Osteocyte (in vitro differentiated cells): ENCODE data around the gene LZTFL1. TPM values are rescaled to one million over a fixed set of nuclear protein-coding genes. Genes with fewer than 3 reads are reported as not detected.
"Not testable (repeated sequence)": the region's sequence is repeated elsewhere in the genome, so short reads cannot be mapped to it uniquely, and the experiment has no call there.

Experiments used
- DNase-seq: peaks from one replicate; pipeline ENCODE4 v3.0.0; 2021; ENCODE audit warnings: mixed read lengths; ENCODE audit not compliant: unreplicated experiment; ENCODE audit errors: extremely low spot score
- H3K27ac Mint-ChIP-seq: one replicate; pipeline ENCODE4 v1.8.0; 2021; ENCODE audit warnings: mild to moderate bottlenecking, mixed read lengths; ENCODE audit not compliant: unreplicated experiment
- H3K27me3 Mint-ChIP-seq: one replicate; pipeline ENCODE4 v1.8.0; 2021; ENCODE audit warnings: mixed read lengths; ENCODE audit not compliant: unreplicated experiment
- H3K36me3 Mint-ChIP-seq: one replicate; pipeline ENCODE4 v1.8.0; 2021; ENCODE audit warnings: mixed read lengths; ENCODE audit not compliant: unreplicated experiment
- H3K4me1 Mint-ChIP-seq: one replicate; pipeline ENCODE4 v1.8.0; 2021; ENCODE audit warnings: mixed read lengths; ENCODE audit not compliant: unreplicated experiment
- H3K4me3 Mint-ChIP-seq: one replicate; pipeline ENCODE4 v1.8.0; 2021; ENCODE audit warnings: mild to moderate bottlenecking, moderate library complexity, mixed read lengths; ENCODE audit not compliant: unreplicated experiment
- H3K9me3 Mint-ChIP-seq: one replicate; pipeline ENCODE4 v1.8.0; 2021; ENCODE audit warnings: mixed read lengths; ENCODE audit not compliant: unreplicated experiment
- CTCF ChIP-seq: fragments of 200-600 bp; sonication (generic); IDR thresholded peaks from 2 replicates; pipeline ENCODE4 v1.5.0; 2021; ENCODE audit warnings: antibody characterized with exemption, mild to moderate bottlenecking, moderate library complexity
- total RNA-seq: library from RNA; stranded (reverse); gene quantifications from 2 replicates; pipeline ENCODE4 v1.2.1, GENCODE V29; 2021

LZTFL1 gene
- total RNA-seq, 1 donor from 2014 or later = 20.2 TPM

DNA sequence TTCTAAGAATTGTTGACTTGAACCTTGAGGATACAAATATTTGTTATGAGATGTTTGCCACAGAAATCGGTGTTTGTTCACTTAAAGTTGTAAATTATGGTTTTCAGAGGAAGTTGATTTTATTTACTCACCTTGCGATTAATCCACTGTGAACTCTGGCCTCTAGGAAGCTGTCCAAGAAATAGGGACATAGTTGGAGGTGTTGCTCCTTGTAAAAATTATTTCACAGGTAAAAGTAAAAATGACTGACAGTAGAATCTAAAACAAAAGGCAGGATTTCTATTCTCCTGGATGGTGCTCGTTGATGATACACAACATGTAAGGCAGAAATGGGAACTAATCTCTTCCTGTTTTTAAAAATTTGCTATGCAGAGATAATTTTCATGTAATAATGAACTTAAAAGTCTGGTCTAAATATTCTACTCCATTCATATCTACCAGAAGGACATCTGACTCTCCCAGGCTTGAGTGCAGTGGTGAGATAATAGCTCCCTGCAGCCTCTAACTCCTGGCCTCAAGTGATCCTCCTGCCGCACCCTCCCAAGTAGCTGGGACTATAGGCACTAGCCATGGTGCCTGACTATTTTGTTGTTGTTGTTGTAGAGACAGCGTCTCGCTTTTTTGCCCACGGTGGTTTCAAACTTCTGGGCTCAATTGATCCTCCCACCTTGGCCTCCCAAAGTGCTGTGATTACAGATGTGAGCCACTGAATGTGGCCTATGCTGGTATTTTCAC lies 17.1 kb upstream of the LZTFL1 start:
- Mint-ChIP-seq H3K27me3 (peaks cover 68% of the 10 kb centered on the region), H3K4me1 (no peaks in the 10 kb centered on the region)

GRCh38 chr3:45857024-45857423 lies 15.1 kb upstream of the LZTFL1 start:
- H3K36me3 Mint-ChIP-seq, DNase-seq, H3K4me3 Mint-ChIP-seq, H3K27ac Mint-ChIP-seq, H3K4me1 Mint-ChIP-seq: not testable (repeated sequence)
- Mint-ChIP-seq H3K9me3 (peaks cover 12% of the 10 kb centered on the region), H3K27me3 (peaks cover 66% of the 10 kb centered on the region)

More for the DNA sequence above, 17.1 kb upstream of the LZTFL1 start:
- peaks cover 1% of the 10 kb centered on the region for H3K36me3 Mint-ChIP-seq
- no peak for DNase-seq
- peaks cover 19% of the 10 kb centered on the region for H3K9me3 Mint-ChIP-seq
- TF ChIP-seq CTCF = no peak
- H3K27ac Mint-ChIP-seq = no peak overlapping the region
- no peak overlapping the region for H3K4me3 Mint-ChIP-seq

GRCh38 chr3:45856323-45856722 lies 14.4 kb upstream of the LZTFL1 start:
- H3K9me3 Mint-ChIP-seq = peaks cover 12% of the 10 kb centered on the region
- not testable (repeated sequence) for H3K36me3 Mint-ChIP-seq, H3K4me1 Mint-ChIP-seq, H3K4me3 Mint-ChIP-seq, H3K27ac Mint-ChIP-seq, DNase-seq
- peaks cover 65% of the 10 kb centered on the region for H3K27me3 Mint-ChIP-seq

DNA sequence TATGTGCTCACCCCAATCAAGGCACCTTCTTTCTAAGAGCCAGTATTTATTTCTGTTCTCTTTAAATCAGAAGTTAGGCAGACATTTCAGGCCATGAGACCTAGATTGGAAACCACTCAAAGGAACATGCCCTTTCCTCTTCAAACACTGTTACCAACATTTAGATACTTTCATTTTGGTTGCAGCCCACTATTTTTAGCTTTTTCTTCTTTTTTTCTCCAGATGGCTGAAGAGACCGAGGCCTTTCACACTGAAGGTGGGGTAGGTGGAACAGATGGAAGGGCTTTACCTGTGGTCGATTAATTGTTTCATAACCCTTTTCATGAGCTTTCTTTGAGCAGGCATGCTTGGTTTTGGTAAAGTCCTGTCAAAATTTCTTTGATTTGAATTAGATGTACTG lies 10.9 kb upstream of the LZTFL1 start:
- Mint-ChIP-seq H3K36me3 (peaks cover 1% of the 10 kb centered on the region), H3K4me1 (no peaks in the 10 kb centered on the region), H3K4me3 (no peak overlapping the region), H3K27ac (no peak overlapping the region), H3K27me3 (peaks cover 75% of the 10 kb centered on the region), H3K9me3 (peaks cover 12% of the 10 kb centered on the region)
- no peak for TF ChIP-seq CTCF
- DNase-seq = no peak

- H3K27me3 Mint-ChIP-seq = peaks cover 79% of the 10 kb centered on the region
- no peak for TF ChIP-seq CTCF
Measured at GRCh38 chr3:45848392-45848791, 6.5 kb upstream of the LZTFL1 start.

DNA sequence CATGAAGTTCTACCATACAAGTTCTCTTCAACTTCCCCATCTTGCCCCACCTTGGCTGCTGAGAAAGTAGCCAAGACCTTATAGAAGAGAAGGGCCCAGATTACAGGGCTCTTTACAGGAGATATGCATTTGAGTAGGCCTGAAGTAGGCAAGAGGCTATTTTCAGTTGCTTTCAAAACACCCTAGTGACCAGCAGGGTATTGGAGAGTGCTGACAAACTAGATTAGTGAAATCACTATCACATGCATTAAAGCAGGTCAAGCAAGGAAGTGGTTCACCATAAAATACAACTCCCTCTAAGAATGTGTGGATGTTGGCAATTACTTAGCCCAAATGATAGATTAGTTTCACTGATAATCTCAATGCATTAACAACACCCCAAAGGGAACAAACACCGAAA lies 2.7 kb upstream of the LZTFL1 start:
- no peak overlapping the region for H3K27ac Mint-ChIP-seq
- no peak for TF ChIP-seq CTCF
- no peaks in the 10 kb centered on the region for H3K36me3 Mint-ChIP-seq
- no peak overlapping the region for H3K4me3 Mint-ChIP-seq
- H3K27me3 Mint-ChIP-seq = peaks cover 49% of the 10 kb centered on the region
- no peak for DNase-seq
- peaks cover 13% of the 10 kb centered on the region for H3K4me1 Mint-ChIP-seq
- no peaks in the 10 kb centered on the region for H3K9me3 Mint-ChIP-seq

More at GRCh38 chr3:45848392-45848791, 6.5 kb upstream of the LZTFL1 start:
- H3K36me3 Mint-ChIP-seq = no peaks in the 10 kb centered on the region
- DNase-seq = no peak
- no peaks in the 10 kb centered on the region for H3K4me1 Mint-ChIP-seq
- H3K9me3 Mint-ChIP-seq = no peaks in the 10 kb centered on the region
- no peak overlapping the region for H3K4me3 Mint-ChIP-seq
- no peak overlapping the region for H3K27ac Mint-ChIP-seq
